Activated B cell treated with CpG ODN at 0.5 μM for 24 hours (primary cell): ENCODE results near the gene GJA4. TPM values are rescaled to one million over a fixed set of nuclear protein-coding genes. Genes with fewer than 3 reads are reported as not detected.
"Not testable (repeated sequence)": the region's sequence is repeated elsewhere in the genome, so short reads cannot be mapped to it uniquely, and the experiment has no call there.

Source experiments
- ATAC-seq: fragments of 200-7000 bp; cut with Tn5 transposase; one replicate; pipeline ENCODE4 v1.10.0; 2021; ENCODE audit warnings: low read depth, mild to moderate bottlenecking, moderate library complexity
- CTCF ChIA-PET: fragments of 350-600 bp; sonication (Branson Sonifier 250); formaldehyde crosslinking; loops from one replicate; lab custom pipeline; 2021; ENCODE audit warnings: antibody characterized with exemption; lab: Charles Lee
- POLR2A ChIA-PET: fragments of 350-600 bp; sonication (Branson Sonifier 250); formaldehyde crosslinking; loops from one replicate; lab custom pipeline; 2021; ENCODE audit warnings: antibody characterized with exemption; lab: Charles Lee
- DNase-seq: peaks from one replicate; pipeline ENCODE4 v3.0.0; 2022
- H3K27ac Mint-ChIP-seq: one replicate; pipeline ENCODE4 v1.8.0; 2020; ENCODE audit warnings: mixed read lengths
- H3K27me3 Mint-ChIP-seq: one replicate; pipeline ENCODE4 v1.8.0; 2021; ENCODE audit warnings: mixed read lengths
- H3K36me3 Mint-ChIP-seq: one replicate; pipeline ENCODE4 v1.8.0; 2021; ENCODE audit warnings: low read depth, mixed read lengths
- H3K4me1 Mint-ChIP-seq: one replicate; pipeline ENCODE4 v1.8.0; 2021; ENCODE audit warnings: mixed read lengths
- H3K4me3 Mint-ChIP-seq: one replicate; pipeline ENCODE4 v1.8.0; 2020; ENCODE audit warnings: mild to moderate bottlenecking, mixed read lengths
- H3K9me3 Mint-ChIP-seq: one replicate; pipeline ENCODE4 v1.8.0; 2020; ENCODE audit warnings: mixed read lengths
- CTCF ChIP-seq: fragments of 200-600 bp; IDR thresholded peaks from one replicate; pipeline ENCODE4 v1.8.0; 2022; ENCODE audit warnings: antibody characterized with exemption, mild to moderate bottlenecking
- intact Hi-C: fragments of 100-400 bp; cut with micrococcal nuclease; formaldehyde crosslinking; loops from one replicate; pipeline ENCODE4 v1.15.1; 2024
- total RNA-seq: library from RNA; stranded (reverse); gene quantifications from 2 replicates; pipeline ENCODE4 v1.2.3, GENCODE V29; 2022

GJA4 gene
- total RNA-seq, 1 donor from 2014 or later = not detected

GRCh38 chr1:34816332-34816731 lies 23.5 kb downstream of the GJA4 start:
- DNase-seq (no peak), ATAC-seq (no peak)
- H3K27ac Mint-ChIP-seq = no peak overlapping the region
- CTCF ChIA-PET = no interaction called here
- no peaks in the 10 kb centered on the region for H3K36me3 Mint-ChIP-seq
- H3K27me3 Mint-ChIP-seq = no peaks in the 10 kb centered on the region
- no peaks in the 10 kb centered on the region for H3K9me3 Mint-ChIP-seq
- no peak overlapping the region for H3K4me3 Mint-ChIP-seq
- no peak for TF ChIP-seq CTCF
- POLR2A ChIA-PET = no interaction called here
- H3K4me1 Mint-ChIP-seq = no peaks in the 10 kb centered on the region
- intact Hi-C loops = no loop called here

GRCh38 chr1:34816778-34817177 lies 24.0 kb downstream of the GJA4 start:
- TF ChIP-seq CTCF = no peak
- intact Hi-C loops = no loop called here
- Mint-ChIP-seq H3K27me3 (no peaks in the 10 kb centered on the region), H3K4me1 (peaks cover 4% of the 10 kb centered on the region), H3K27ac (no peak overlapping the region), H3K36me3 (no peaks in the 10 kb centered on the region), H3K9me3 (no peaks in the 10 kb centered on the region), H3K4me3 (no peak overlapping the region)
- POLR2A ChIA-PET = no interaction called here
- ATAC-seq (no peak), DNase-seq (no peak)
- CTCF ChIA-PET = no interaction called here

GRCh38 chr1:34818862-34819261 lies 26.1 kb downstream of the GJA4 start:
- H3K27me3 Mint-ChIP-seq, POLR2A ChIA-PET, H3K27ac Mint-ChIP-seq, CTCF ChIA-PET, intact Hi-C loops, DNase-seq, H3K36me3 Mint-ChIP-seq, H3K9me3 Mint-ChIP-seq, ATAC-seq, H3K4me3 Mint-ChIP-seq: not testable (repeated sequence)
- peaks cover 12% of the 10 kb centered on the region for H3K4me1 Mint-ChIP-seq

GRCh38 chr1:34822202-34822601 lies 29.4 kb downstream of the GJA4 start:
- H3K27ac Mint-ChIP-seq = no peak overlapping the region

GRCh38 chr1:34824817-34825454 lies 32.1 kb downstream of the GJA4 start:
- DNase-seq (no peak), ATAC-seq (no peak)
- H3K4me3 Mint-ChIP-seq = no peak overlapping the region
- H3K36me3 Mint-ChIP-seq = no peaks in the 10 kb centered on the region
- H3K4me1 Mint-ChIP-seq = peaks cover 12% of the 10 kb centered on the region
- H3K27me3 Mint-ChIP-seq = no peaks in the 10 kb centered on the region
- H3K9me3 Mint-ChIP-seq = no peaks in the 10 kb centered on the region
- no peak for TF ChIP-seq CTCF
- H3K27ac Mint-ChIP-seq = no peak overlapping the region
- intact Hi-C loops = no loop called here
- ChIA-PET POLR2A (no interaction called here), CTCF (no interaction called here)

More at GRCh38 chr1:34822202-34822601, 29.4 kb downstream of the GJA4 start:
- DNase-seq (no peak), ATAC-seq (no peak)
- CTCF ChIA-PET = no interaction called here
- Mint-ChIP-seq H3K4me1 (peaks cover 12% of the 10 kb centered on the region), H3K36me3 (no peaks in the 10 kb centered on the region), H3K9me3 (no peaks in the 10 kb centered on the region), H3K4me3 (no peak overlapping the region), H3K27me3 (no peaks in the 10 kb centered on the region)
- no peak for TF ChIP-seq CTCF
- intact Hi-C loops = no loop called here
- POLR2A ChIA-PET = no interaction called here
